ENCODE measurements around the gene ZFAND2A. TPM values are rescaled to one million over a fixed set of nuclear protein-coding genes. Genes with fewer than 3 reads are reported as not detected.
A peak's percentile ranks its signal among the peaks of the same experiment; 100 is the strongest.
"Not testable (repeated sequence)": the region's sequence is repeated elsewhere in the genome, so short reads cannot be mapped to it uniquely, and the experiment has no call there.

Gene ZFAND2A
- total RNA-seq, 6 donors from 2014 or later = 12.5 to 45.1 (median 21.6) TPM

GRCh38 chr7:1168422-1168821 lies 8.4 kb upstream of the ZFAND2A start:
- no peaks in the 10 kb centered on the region for H3K9me3 ChIP-seq
- DNase-seq = no peak
- peaks cover 0 to 13% (median 4%) of the 10 kb centered on the region in 4 donors for H3K36me3 ChIP-seq
- TF ChIP-seq CTCF (IDR thresholded peaks at IDR 0.05) = no peak
- TF ChIP-seq POLR2A (IDR thresholded peaks at IDR 0.05) = no peak
- TF ChIP-seq EP300 (IDR thresholded peaks at IDR 0.05) = no peak
- no peak overlapping the region for H3K4me3 ChIP-seq
- ATAC-seq (ENCODE audit: low FRiP score in 2 of 2) = no peak
- peaks cover 3 to 15% (median 9%) of the 10 kb centered on the region in 4 donors for H3K4me1 ChIP-seq
- 83 to 89% methylated on average over 7 to 11 of the region's 11 CpGs for WGBS, 2 donors
- H3K27ac ChIP-seq = no peak overlapping the region
- no peaks in the 10 kb centered on the region for H3K27me3 ChIP-seq

GRCh38 chr7:1164436-1164835 lies 4.4 kb upstream of the ZFAND2A start:
- ATAC-seq (ENCODE audit: low FRiP score in 2 of 2) = no peak
- Histone ChIP-seq H3K9me3 (no peaks in the 10 kb centered on the region), H3K27me3 (no peaks in the 10 kb centered on the region), H3K4me1 (peaks cover 0 to 18% (median 12%) of the 10 kb centered on the region in 4 donors), H3K27ac (no peak overlapping the region), H3K36me3 (peaks cover 0 to 21% (median 4%) of the 10 kb centered on the region in 4 donors), H3K4me3 (no peak overlapping the region)
- 90 to 93% methylated on average over 7 of the region's 7 CpGs for WGBS, 2 donors
- TF ChIP-seq POLR2AphosphoS5 (IDR thresholded peaks at IDR 0.05) (no peak), POLR2A (IDR thresholded peaks at IDR 0.05) (no peak), CTCF (IDR thresholded peaks at IDR 0.05) (no peak), EP300 (IDR thresholded peaks at IDR 0.05) (no peak)
- DNase-seq = no peak

- WGBS, 2 donors = 95 to 97% methylated on average over 12 of the region's 12 CpGs
- TF ChIP-seq CTCF (IDR thresholded peaks at IDR 0.05) (no peak), POLR2A (IDR thresholded peaks at IDR 0.05) (no peak), EP300 (IDR thresholded peaks at IDR 0.05) (no peak), POLR2AphosphoS5 (IDR thresholded peaks at IDR 0.05) (no peak)
- no peak for DNase-seq
- Histone ChIP-seq H3K4me1 (peaks cover 10 to 24% (median 21%) of the 10 kb centered on the region in 4 donors), H3K36me3 (peaks cover 0 to 21% (median 4%) of the 10 kb centered on the region in 4 donors), H3K27ac (no peak overlapping the region), H3K27me3 (no peaks in the 10 kb centered on the region), H3K4me3 (no peak overlapping the region), H3K9me3 (no peaks in the 10 kb centered on the region)
- no peak for ATAC-seq (ENCODE audit: low FRiP score in 2 of 2)
Measured at GRCh38 chr7:1163121-1163520, 3.1 kb upstream of the ZFAND2A start.

GRCh38 chr7:1160670-1161021 lies 650 bp upstream of the ZFAND2A start:
- DNase-seq (peak in 1 of 2 donors; percentile 34), ATAC-seq (ENCODE audit: low FRiP score in 2 of 2) (peak in 1 of 2 donors; percentile 51)
- Histone ChIP-seq H3K27me3 (no peaks in the 10 kb centered on the region), H3K4me3 (peak overlapping the region; percentile 83 to 100 (median 90)), H3K27ac (peak overlapping the region; percentile 88 to 99 (median 96)), H3K36me3 (peaks cover 2 to 40% (median 20%) of the 10 kb centered on the region in 4 donors), H3K9me3 (no peaks in the 10 kb centered on the region), H3K4me1 (peaks cover 14 to 28% (median 24%) of the 10 kb centered on the region in 4 donors)
- WGBS, 2 donors = 29 to 44% methylated on average over 12 to 19 of the region's 19 CpGs
- TF ChIP-seq POLR2A (IDR thresholded peaks at IDR 0.05) = no peak
- TF ChIP-seq EP300 (IDR thresholded peaks at IDR 0.05) = no peak
- TF ChIP-seq CTCF (IDR thresholded peaks at IDR 0.05) = no peak
- no peak for TF ChIP-seq POLR2AphosphoS5 (IDR thresholded peaks at IDR 0.05)

GRCh38 chr7:1159231-1159630 lies 765 bp downstream of the ZFAND2A start:
- Histone ChIP-seq H3K4me1 (peaks cover 14 to 28% (median 24%) of the 10 kb centered on the region in 4 donors), H3K4me3 (peak overlapping the region; percentile 83 to 100 (median 92)), H3K27ac (peak overlapping the region; percentile 18 to 99 (median 91)), H3K36me3 (peaks cover 13 to 45% (median 28%) of the 10 kb centered on the region in 4 donors)
- not testable (repeated sequence) for ATAC-seq (ENCODE audit: low FRiP score in 2 of 2); H3K9me3 ChIP-seq; H3K27me3 ChIP-seq; DNase-seq
- WGBS, 2 donors = 11 to 20% methylated on average over 7 to 13 of the region's 26 CpGs
